Left ventricle myocardium inferior (tissue), 1 donor: ENCODE data around the gene CDKN2AIPNL. TPM values are rescaled to one million over a fixed set of nuclear protein-coding genes. Genes with fewer than 3 reads are reported as not detected.
A peak's percentile ranks its signal among the peaks of the same experiment; 100 is the strongest.

Source experiments
- DNase-seq: peaks from one replicate; pipeline ENCODE4 v3.0.0-alpha.2; 2020
- H3K27ac ChIP-seq: fragments of 200-600 bp; replicated peaks from 2 replicates; pipeline ENCODE4 v1.8.0; 2021
- H3K27me3 ChIP-seq: fragments of 200-600 bp; 2 replicates; pipeline ENCODE4 v1.8.0; 2021; ENCODE audit warnings: low read depth
- H3K36me3 ChIP-seq: fragments of 200-600 bp; 2 replicates; pipeline ENCODE4 v1.8.0; 2021
- H3K4me1 ChIP-seq: fragments of 200-600 bp; 2 replicates; pipeline ENCODE4 v1.8.0; 2021
- H3K4me3 ChIP-seq: fragments of 200-600 bp; 2 replicates; pipeline ENCODE4 v1.8.0; 2021; ENCODE audit warnings: mild to moderate bottlenecking, moderate library complexity
- H3K9me3 ChIP-seq: fragments of 200-600 bp; replicated peaks from 2 replicates; pipeline ENCODE4 v1.8.0; 2021
- CTCF ChIP-seq: fragments of 200-600 bp; IDR thresholded peaks from 2 replicates; pipeline ENCODE4 v1.8.0; 2021; ENCODE audit warnings: antibody characterized with exemption, mild to moderate bottlenecking, borderline replicate concordance
- intact Hi-C: fragments of 100-400 bp; cut with micrococcal nuclease; formaldehyde crosslinking; loops from one replicate; pipeline ENCODE4 v1.11.0; 2022
- total RNA-seq: library from RNA; stranded (reverse); fragmentation: NEBNext Ultra II Directional; extraction: Animal tissue kit (Norgen Biotek cat#: 25700); gene quantifications from one replicate; pipeline ENCODE4 v1.2.1, GENCODE V29; 2021
- donor health status: DM: no; HTN: yes; CAD: no; lungs with severe emphysema.

The CDKN2AIPNL gene
- total RNA-seq, 1 donor from 2014 or later, result 39.6 TPM

- TF ChIP-seq CTCF, result no peak
- Histone ChIP-seq H3K27ac (peak within 1 kb of the TSS; percentile 97), H3K9me3 (no peaks in the 10 kb centered on the region), H3K4me1 (peaks cover 74% of the 10 kb centered on the region), H3K36me3 (peaks cover 9% of the 10 kb centered on the region), H3K27me3 (no peaks in the 10 kb centered on the region), H3K4me3 (peak within 1 kb of the TSS; percentile 95)
- DNase-seq, result peak; percentile 97
- intact Hi-C loops, result no loop called here
Observed at GRCh38 chr5:134370871-134371833, 40.5 kb downstream of the CDKN2AIPNL start, which contains the start of gene UBE2B. UBE2B (plus strand) TSS chr5:134371569; CDS start chr5:134371596, 27 bp downstream.

GRCh38 chr5:134370311-134370870 lies 41.3 kb downstream of the CDKN2AIPNL start:
- Histone ChIP-seq H3K27ac (peak overlapping the region; percentile 97), H3K4me3 (peak overlapping the region; percentile 95), H3K36me3 (peaks cover 8% of the 10 kb centered on the region), H3K9me3 (no peaks in the 10 kb centered on the region), H3K27me3 (no peaks in the 10 kb centered on the region), H3K4me1 (peaks cover 74% of the 10 kb centered on the region)
- no peak for TF ChIP-seq CTCF
- intact Hi-C loops, result no loop called here
- no peak for DNase-seq

- H3K36me3 ChIP-seq, result no peaks in the 10 kb centered on the region
- no peak for DNase-seq
- H3K9me3 ChIP-seq, result no peaks in the 10 kb centered on the region
- no peak for TF ChIP-seq CTCF
- H3K27ac ChIP-seq, result no peak overlapping the region
- peaks cover 37% of the 10 kb centered on the region for H3K4me1 ChIP-seq
- H3K4me3 ChIP-seq, result no peak overlapping the region
- intact Hi-C loops, result no loop called here
- H3K27me3 ChIP-seq, result no peaks in the 10 kb centered on the region
Observed at GRCh38 chr5:134365604-134366003, 46.1 kb downstream of the CDKN2AIPNL start.

GRCh38 chr5:134355681-134356080 lies 56.0 kb downstream of the CDKN2AIPNL start:
- Histone ChIP-seq H3K27ac (no peak overlapping the region), H3K36me3 (no peaks in the 10 kb centered on the region), H3K4me1 (no peaks in the 10 kb centered on the region), H3K4me3 (no peak overlapping the region), H3K9me3 (no peaks in the 10 kb centered on the region), H3K27me3 (no peaks in the 10 kb centered on the region)
- TF ChIP-seq CTCF, result no peak
- no peak for DNase-seq
- intact Hi-C loops, result no loop called here

Other genes with a start within 250 kb of the CDKN2AIPNL start
- 506 TPM for gene SKP1, start 234.9 kb downstream of the CDKN2AIPNL start, total RNA-seq
- 163 TPM for gene PPP2CA, start 185.8 kb downstream of the CDKN2AIPNL start, total RNA-seq
- gene CDKL3, start 44.7 kb downstream of the CDKN2AIPNL start, total RNA-seq, result 5.9 TPM
- 246 TPM for gene UBE2B, start 40.3 kb downstream of the CDKN2AIPNL start, total RNA-seq
- gene JADE2, start 113.8 kb upstream of the CDKN2AIPNL start, total RNA-seq, result 26.3 TPM
- 93.5 TPM for gene SAR1B, start 220.9 kb upstream of the CDKN2AIPNL start, total RNA-seq
- 7.5 TPM for gene SEC24A, start 236.9 kb upstream of the CDKN2AIPNL start, total RNA-seq